GM23338 (cell line): ENCODE data around the gene MAFB. TPM values are rescaled to one million over a fixed set of nuclear protein-coding genes. Genes with fewer than 3 reads are reported as not detected.

Source experiments
- ATAC-seq: fragments of 200-7000 bp; cut with Tn5 transposase; 3 replicates; pipeline ENCODE4 v1.9.1; 2020
- DNase-seq: peaks from one replicate; pipeline ENCODE4 v3.0.0-alpha.2; 2015; ENCODE audit warnings: low spot score
- H2AFZ ChIP-seq: fragments of 200-600 bp; sonication (generic); 2 replicates; pipeline ENCODE4 v1.8.0; 2016; ENCODE audit warnings: antibody characterized with exemption, mild to moderate bottlenecking, moderate library complexity
- H3F3A ChIP-seq: fragments of 200-600 bp; sonication (generic); replicated peaks from 2 replicates; pipeline ENCODE4 v1.8.0; 2017; ENCODE audit warnings: antibody characterized with exemption, mixed run types, low read depth
- H3K27ac ChIP-seq: fragments of 200-600 bp; sonication (generic); 2 replicates; pipeline ENCODE4 v1.6.1; 2016; ENCODE audit warnings: low read depth
- H3K27me3 ChIP-seq: fragments of 200-600 bp; sonication (generic); 2 replicates; pipeline ENCODE4 v1.8.0; 2016; ENCODE audit warnings: mild to moderate bottlenecking, mixed run types, moderate library complexity; ENCODE audit not compliant: insufficient read depth
- H3K36me3 ChIP-seq: fragments of 200-600 bp; sonication (generic); 2 replicates; pipeline ENCODE4 v1.8.0; 2016; ENCODE audit warnings: mild to moderate bottlenecking; ENCODE audit not compliant: insufficient read depth
- H3K4me1 ChIP-seq: fragments of 200-600 bp; sonication (generic); 2 replicates; pipeline ENCODE4 v1.8.0; 2016; ENCODE audit warnings: mild to moderate bottlenecking, moderate library complexity; ENCODE audit not compliant: insufficient read depth
- H3K4me2 ChIP-seq: fragments of 200-600 bp; sonication (generic); 2 replicates; pipeline ENCODE4 v1.7.1; 2017; ENCODE audit warnings: mixed run types
- H3K4me3 ChIP-seq: fragments of 200-600 bp; sonication (generic); 2 replicates; pipeline ENCODE4 v1.6.1; 2016; ENCODE audit warnings: mixed run types
- H3K79me2 ChIP-seq: fragments of 200-600 bp; sonication (generic); replicated peaks from 2 replicates; pipeline ENCODE4 v1.8.0; 2017; ENCODE audit warnings: mild to moderate bottlenecking; ENCODE audit not compliant: insufficient read depth
- H3K9me2 ChIP-seq: fragments of 200-600 bp; sonication (generic); 2 replicates; pipeline ENCODE4 v1.8.0; 2017; ENCODE audit not compliant: insufficient read depth
- H4K20me1 ChIP-seq: fragments of 200-600 bp; sonication (generic); replicated peaks from 2 replicates; pipeline ENCODE4 v1.8.0; 2017; ENCODE audit warnings: mild to moderate bottlenecking; ENCODE audit not compliant: insufficient read depth
- H3K27ac Mint-ChIP-seq: 2 replicates; pipeline ENCODE4 v1.8.0; 2020; ENCODE audit warnings: inconsistent platforms, mild to moderate bottlenecking, moderate library complexity, mixed read lengths
- H3K27me3 Mint-ChIP-seq: 3 replicates; pipeline ENCODE4 v1.8.0; 2022; ENCODE audit warnings: low read depth, mild to moderate bottlenecking, moderate library complexity, mixed read lengths, inconsistent platforms; ENCODE audit not compliant: insufficient read depth, poor library complexity
- H3K36me3 Mint-ChIP-seq: 3 replicates; pipeline ENCODE4 v1.8.0; 2021; ENCODE audit warnings: low read depth, mild to moderate bottlenecking, inconsistent platforms, moderate library complexity, mixed read lengths
- H3K4me1 Mint-ChIP-seq: 3 replicates; pipeline ENCODE4 v1.8.0; 2020; ENCODE audit warnings: mild to moderate bottlenecking, inconsistent platforms, mixed read lengths
- H3K4me3 Mint-ChIP-seq: 3 replicates; pipeline ENCODE4 v1.8.0; 2021; ENCODE audit warnings: moderate library complexity, mild to moderate bottlenecking, inconsistent platforms, mixed read lengths
- H3K9me3 Mint-ChIP-seq: 3 replicates; pipeline ENCODE4 v1.8.0; 2020; ENCODE audit warnings: moderate library complexity, mild to moderate bottlenecking, inconsistent platforms, mixed read lengths
- CTCF ChIP-seq, 2 experiments: fragments of 200-600 bp in 1 of 2; sonication (generic) in 1 of 2; conservative IDR thresholded peaks; 2 replicates each; pipeline versions ENCODE4 v1.5.1 to v1.6.1; 2016 to 2017; ENCODE audit warnings: antibody characterized with exemption in 2 of 2, low read depth in 2 of 2, mild to moderate bottlenecking in 2 of 2, moderate library complexity in 1 of 2
- EZH2phosphoT487 ChIP-seq: fragments of 200-600 bp; sonication (generic); IDR thresholded peaks from one replicate; pipeline ENCODE4 v1.8.1; 2018; ENCODE audit warnings: antibody characterized with exemption; ENCODE audit not compliant: unreplicated experiment
- NANOG ChIP-seq: IDR thresholded peaks from 2 replicates; pipeline ENCODE4 v1.6.1; 2016; ENCODE audit warnings: antibody characterized with exemption, borderline replicate concordance
- POLR2AphosphoS5 ChIP-seq: IDR thresholded peaks from 2 replicates; pipeline ENCODE4 v1.6.1; 2016; ENCODE audit warnings: antibody characterized with exemption, low read depth
- STAT1 ChIP-seq: IDR thresholded peaks from one replicate; pipeline ENCODE4 v1.6.1; 2016; ENCODE audit warnings: antibody characterized with exemption; ENCODE audit not compliant: unreplicated experiment
- ZNF114 ChIP-seq: fragments of 250-450 bp; sonication (Bioruptor Pico); IDR thresholded peaks from 2 replicates; pipeline ENCODE4 v1.5.0; 2020; ENCODE audit warnings: mild to moderate bottlenecking, moderate library complexity
- ZNF331 ChIP-seq: fragments of 250-450 bp; sonication (Bioruptor Pico); IDR thresholded peaks from 2 replicates; pipeline ENCODE4 v1.5.0; 2020; ENCODE audit warnings: low read depth, mild to moderate bottlenecking, moderate library complexity
- polyA plus RNA-seq: library from polyadenylated mRNA; unstranded; fragments of >200 nt; fragmentation: Nextera tagmentation; extraction: Ambion mirVana; gene quantifications from 2 replicates; pipeline ENCODE4 v1.2.1, GENCODE V29; 2016
- total RNA-seq: library from RNA; depleted of rRNA; stranded (reverse); fragments of >200 nt; shearing (Covaris generic); gene quantifications from 2 replicates; pipeline ENCODE4 v1.2.3, GENCODE V29; 2014
- TF ChIP-seq, protein P1 (sequence below): IDR thresholded peaks from one replicate; pipeline ENCODE4 v1.6.1; 2018; ENCODE audit warnings: antibody characterized with exemption; ENCODE audit not compliant: unreplicated experiment
- TF ChIP-seq, protein P2 (sequence below): IDR thresholded peaks from 2 replicates; pipeline ENCODE4 v1.6.1; 2016; ENCODE audit warnings: antibody characterized with exemption

The MAFB gene
- total and polyA plus RNA-seq, 2 experiments from 2014 or later: 1.6 to 2.3 TPM

GRCh38 chr20:40646361-40646760 lies 42.7 kb downstream of the MAFB start:
- Mint-ChIP-seq H3K27me3 (peaks cover 8% of the 10 kb centered on the region), H3K4me1 (peaks cover 7% of the 10 kb centered on the region; the same call in 2 of the 3 replicates), H3K4me3 (no peak overlapping the region), H3K27ac (no peak overlapping the region), H3K36me3 (no peaks in the 10 kb centered on the region), H3K9me3 (no peaks in the 10 kb centered on the region; the same call in 2 of the 3 replicates)
- Histone ChIP-seq H3F3A (no peaks in the 10 kb centered on the region), H3K9me2 (no peaks in the 10 kb centered on the region), H3K4me1 (no peaks in the 10 kb centered on the region), H3K4me3 (no peak overlapping the region), H3K27ac (no peak overlapping the region), H3K27me3 (no peaks in the 10 kb centered on the region), H3K79me2 (no peaks in the 10 kb centered on the region), H4K20me1 (no peaks in the 10 kb centered on the region), H2AFZ (peak overlapping the region; percentile 59; the same call in 1 of the 2 replicates), H3K4me2 (no peak overlapping the region), H3K36me3 (no peaks in the 10 kb centered on the region)
- DNase-seq (peak; percentile 16), ATAC-seq (no peak)
- TF ChIP-seq ZNF114 (CRISPR knock-in tag): no peak
- TF ChIP-seq, protein P1, sequence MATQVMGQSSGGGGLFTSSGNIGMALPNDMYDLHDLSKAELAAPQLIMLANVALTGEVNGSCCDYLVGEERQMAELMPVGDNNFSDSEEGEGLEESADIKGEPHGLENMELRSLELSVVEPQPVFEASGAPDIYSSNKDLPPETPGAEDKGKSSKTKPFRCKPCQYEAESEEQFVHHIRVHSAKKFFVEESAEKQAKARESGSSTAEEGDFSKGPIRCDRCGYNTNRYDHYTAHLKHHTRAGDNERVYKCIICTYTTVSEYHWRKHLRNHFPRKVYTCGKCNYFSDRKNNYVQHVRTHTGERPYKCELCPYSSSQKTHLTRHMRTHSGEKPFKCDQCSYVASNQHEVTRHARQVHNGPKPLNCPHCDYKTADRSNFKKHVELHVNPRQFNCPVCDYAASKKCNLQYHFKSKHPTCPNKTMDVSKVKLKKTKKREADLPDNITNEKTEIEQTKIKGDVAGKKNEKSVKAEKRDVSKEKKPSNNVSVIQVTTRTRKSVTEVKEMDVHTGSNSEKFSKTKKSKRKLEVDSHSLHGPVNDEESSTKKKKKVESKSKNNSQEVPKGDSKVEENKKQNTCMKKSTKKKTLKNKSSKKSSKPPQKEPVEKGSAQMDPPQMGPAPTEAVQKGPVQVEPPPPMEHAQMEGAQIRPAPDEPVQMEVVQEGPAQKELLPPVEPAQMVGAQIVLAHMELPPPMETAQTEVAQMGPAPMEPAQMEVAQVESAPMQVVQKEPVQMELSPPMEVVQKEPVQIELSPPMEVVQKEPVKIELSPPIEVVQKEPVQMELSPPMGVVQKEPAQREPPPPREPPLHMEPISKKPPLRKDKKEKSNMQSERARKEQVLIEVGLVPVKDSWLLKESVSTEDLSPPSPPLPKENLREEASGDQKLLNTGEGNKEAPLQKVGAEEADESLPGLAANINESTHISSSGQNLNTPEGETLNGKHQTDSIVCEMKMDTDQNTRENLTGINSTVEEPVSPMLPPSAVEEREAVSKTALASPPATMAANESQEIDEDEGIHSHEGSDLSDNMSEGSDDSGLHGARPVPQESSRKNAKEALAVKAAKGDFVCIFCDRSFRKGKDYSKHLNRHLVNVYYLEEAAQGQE: no peak
- no peak for TF ChIP-seq EZH2phosphoT487

- TF ChIP-seq, protein P2, sequence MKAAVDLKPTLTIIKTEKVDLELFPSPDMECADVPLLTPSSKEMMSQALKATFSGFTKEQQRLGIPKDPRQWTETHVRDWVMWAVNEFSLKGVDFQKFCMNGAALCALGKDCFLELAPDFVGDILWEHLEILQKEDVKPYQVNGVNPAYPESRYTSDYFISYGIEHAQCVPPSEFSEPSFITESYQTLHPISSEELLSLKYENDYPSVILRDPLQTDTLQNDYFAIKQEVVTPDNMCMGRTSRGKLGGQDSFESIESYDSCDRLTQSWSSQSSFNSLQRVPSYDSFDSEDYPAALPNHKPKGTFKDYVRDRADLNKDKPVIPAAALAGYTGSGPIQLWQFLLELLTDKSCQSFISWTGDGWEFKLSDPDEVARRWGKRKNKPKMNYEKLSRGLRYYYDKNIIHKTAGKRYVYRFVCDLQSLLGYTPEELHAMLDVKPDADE: no peak
- no peak for TF ChIP-seq ZNF331 (CRISPR knock-in tag)
- TF ChIP-seq CTCF (conservative IDR thresholded peaks at IDR 0.05; ENCODE audit: low read depth in 2 of 2): no peak
- no peak for TF ChIP-seq ZNF114 (CRISPR knock-in tag)
- no peak for TF ChIP-seq STAT1
- TF ChIP-seq EZH2phosphoT487: no peak
- TF ChIP-seq, protein P1: no peak
- no peak for TF ChIP-seq POLR2AphosphoS5
- no peak for TF ChIP-seq NANOG
- no peaks in the 10 kb centered on the region for H3K36me3 Mint-ChIP-seq
- Histone ChIP-seq H3K79me2 (no peaks in the 10 kb centered on the region), H4K20me1 (no peaks in the 10 kb centered on the region), H2AFZ (no peak overlapping the region), H3K4me2 (no peak overlapping the region), H3K4me3 (no peak overlapping the region), H3K27ac (no peak overlapping the region), H3K27me3 (no peaks in the 10 kb centered on the region), H3K36me3 (no peaks in the 10 kb centered on the region), H3K9me2 (no peaks in the 10 kb centered on the region), H3K4me1 (no peaks in the 10 kb centered on the region), H3F3A (no peaks in the 10 kb centered on the region)
- peaks cover 12% of the 10 kb centered on the region for H3K27me3 Mint-ChIP-seq
- no peak for DNase-seq
- no peaks in the 10 kb centered on the region; the same call in 2 of the 3 replicates for H3K9me3 Mint-ChIP-seq
- H3K4me3 Mint-ChIP-seq: no peak overlapping the region
- H3K4me1 Mint-ChIP-seq: peaks cover 4% of the 10 kb centered on the region; the same call in 2 of the 3 replicates
- no peak for ATAC-seq
- H3K27ac Mint-ChIP-seq: no peak overlapping the region
Measured at GRCh38 chr20:40644863-40645262, 44.2 kb downstream of the MAFB start.
